HCT116 (cell line): ENCODE measurements around the gene CAMKMT. TPM values are rescaled to one million over a fixed set of nuclear protein-coding genes. Genes with fewer than 3 reads are reported as not detected.

Experiments used
- ATAC-seq: fragments of 200-7000 bp; cut with Tn5 transposase; 2 replicates; pipeline ENCODE4 v1.9.1; 2020; ENCODE audit warnings: mild to moderate bottlenecking, moderate library complexity
- BruUV-seq: library from RNA; stranded (reverse); fragments of 400-500 nt; replicated peaks from 2 replicates; lab custom pipeline; 2021; lab: Mats Ljungman, UMichigan
- CTCF ChIA-PET: fragments of 300-600 bp; sonication (Branson Sonifier 250); formaldehyde crosslinking; loops from one replicate; lab custom pipeline; 2021; ENCODE audit warnings: antibody characterized with exemption; lab: Charles Lee
- POLR2A ChIA-PET: fragments of 300-600, 350-600 bp; sonication (Branson Sonifier 250); formaldehyde crosslinking; loops from one replicate; lab custom pipeline; 2021; ENCODE audit warnings: antibody characterized with exemption; lab: Charles Lee
- RAD21 ChIA-PET, 2 experiments: fragments of 300-600 bp; sonication (Branson Sonifier 250); formaldehyde crosslinking; loops; one replicate each; lab custom pipeline; 2023; ENCODE audit warnings: low total read pairs in 2 of 2; ENCODE audit not compliant: uncharacterized antibody in 2 of 2, unreplicated experiment in 2 of 2, low non-redundant PET in 1 of 2; lab: Charles Lee
- DNase-seq: peaks from one replicate; pipeline ENCODE4 v3.0.0-alpha.2; 2010; ENCODE audit warnings: low read depth, low spot score
- H2AFZ ChIP-seq: fragments of 200-600 bp; shearing (Covaris generic), sonication (generic); 2 replicates; pipeline ENCODE4 v1.6.1; 2017; ENCODE audit warnings: low read depth, mixed run types, mixed read lengths, antibody characterized with exemption, low read length; ENCODE audit not compliant: poor library complexity, severe bottlenecking
- H3K27ac ChIP-seq: 2 replicates; pipeline ENCODE4 v1.5.1; 2012; ENCODE audit warnings: low read depth, low read length
- H3K27me3 ChIP-seq: fragments of 200-600 bp; sonication (generic); 2 replicates; pipeline ENCODE4 v1.6.1; 2016; ENCODE audit warnings: mixed run types, low read length, mixed read lengths; ENCODE audit not compliant: insufficient read depth
- H3K36me3 ChIP-seq, 2 experiments: fragments of 200-500 bp in 1 of 2; fragments of 200-600 bp in 1 of 2; sonication (Bioruptor generic) in 1 of 2; sonication (generic) in 1 of 2; 2 replicates each; pipeline versions ENCODE4 v1.5.1 to v1.6.1; 2014 to 2016; ENCODE audit warnings: low read length in 2 of 2, inconsistent platforms in 1 of 2, mixed read lengths in 1 of 2, mixed run types in 1 of 2; ENCODE audit not compliant: insufficient read depth in 2 of 2, control insufficient read depth in 1 of 2
- H3K4me1 ChIP-seq, 2 experiments: fragments of 200-600 bp in 1 of 2; sonication (generic) in 1 of 2; 2 replicates each; pipeline versions ENCODE4 v1.5.1 to v1.6.1; 2012 to 2017; ENCODE audit warnings: low read length in 2 of 2, inconsistent platforms in 1 of 2, mild to moderate bottlenecking in 1 of 2, mixed read lengths in 1 of 2, mixed run types in 1 of 2, moderate library complexity in 1 of 2; ENCODE audit not compliant: insufficient read depth in 2 of 2, control insufficient read depth in 1 of 2
- H3K4me2 ChIP-seq: fragments of 200-600 bp; sonication (generic); 2 replicates; pipeline ENCODE4 v1.6.1; 2017; ENCODE audit warnings: mixed run types, low read length, mixed read lengths
- H3K4me3 ChIP-seq, 2 experiments: fragments of 200-600 bp in 1 of 2; sonication (generic) in 1 of 2; replicated peaks in 1 of 2; 2 replicates each; pipeline ENCODE4 v1.5.1; 2011 to 2016; ENCODE audit warnings: low read length in 2 of 2, control low read depth in 1 of 2, low read depth in 1 of 2, mild to moderate bottlenecking in 1 of 2, mixed read lengths in 1 of 2, mixed run types in 1 of 2
- H3K79me2 ChIP-seq: fragments of 200-600 bp; sonication (generic); 2 replicates; pipeline ENCODE4 v1.6.1; 2017; ENCODE audit warnings: mild to moderate bottlenecking, mixed run types, low read length, moderate library complexity, mixed read lengths; ENCODE audit not compliant: insufficient read depth
- H3K9ac ChIP-seq: fragments of 200-600 bp; sonication (generic); 2 replicates; pipeline ENCODE4 v1.6.1; 2016; ENCODE audit warnings: low read length, mixed read lengths
- H3K9me2 ChIP-seq: fragments of 200-600 bp; sonication (generic), shearing (Covaris generic); 2 replicates; pipeline ENCODE4 v1.6.1; 2017; ENCODE audit warnings: mixed run types, mild to moderate bottlenecking, moderate library complexity; ENCODE audit not compliant: insufficient read depth
- H3K9me3 ChIP-seq, 2 experiments: fragments of 200-500 bp in 1 of 2; fragments of 200-600 bp in 1 of 2; sonication (Bioruptor generic) in 1 of 2; sonication (generic) in 1 of 2; 2 replicates each; pipeline ENCODE4 v1.6.1; 2014 to 2017; ENCODE audit warnings: low read length in 2 of 2, mixed read lengths in 2 of 2, inconsistent platforms in 1 of 2, low read depth in 1 of 2, mild to moderate bottlenecking in 1 of 2, mixed run types in 1 of 2, moderate library complexity in 1 of 2; ENCODE audit not compliant: control insufficient read depth in 1 of 2, insufficient read depth in 1 of 2
- H4K20me1 ChIP-seq: fragments of 200-600 bp; sonication (generic), shearing (Covaris generic); 2 replicates; pipeline ENCODE4 v1.6.1; 2017; ENCODE audit warnings: mixed run types, mild to moderate bottlenecking, moderate library complexity; ENCODE audit not compliant: insufficient read depth
- CEBPB ChIP-seq: IDR thresholded peaks from 2 replicates; pipeline ENCODE4 v1.6.1; 2012; ENCODE audit warnings: low read depth
- ELF1 ChIP-seq: IDR thresholded peaks from 2 replicates; pipeline ENCODE4 v1.6.1; 2012; ENCODE audit warnings: low read depth, borderline replicate concordance
- EZH2 ChIP-seq: fragments of 200-600 bp; sonication (generic); IDR thresholded peaks from 2 replicates; pipeline ENCODE4 v1.6.1; 2017; ENCODE audit warnings: antibody characterized with exemption, mixed run types
- EZH2phosphoT487 ChIP-seq: fragments of 200-600 bp; IDR thresholded peaks from 2 replicates; pipeline ENCODE4 v1.6.1; 2018; ENCODE audit warnings: antibody characterized with exemption, borderline replicate concordance
- FOSL1 ChIP-seq: IDR thresholded peaks from 2 replicates; pipeline ENCODE4 v1.6.1; 2012; ENCODE audit warnings: low read depth
- JUND ChIP-seq: IDR thresholded peaks from 2 replicates; pipeline ENCODE4 v1.6.1; 2012
- POLR2A ChIP-seq: IDR thresholded peaks from 2 replicates; pipeline ENCODE4 v1.7.0; 2011; ENCODE audit warnings: borderline replicate concordance; ENCODE audit not compliant: insufficient read depth, insufficient read length; ENCODE audit errors: extremely low read depth
- RAD21 ChIP-seq: IDR thresholded peaks from 2 replicates; pipeline ENCODE4 v1.6.1; 2012; ENCODE audit warnings: low read depth, mild to moderate bottlenecking
- SIN3A ChIP-seq: IDR thresholded peaks from 2 replicates; pipeline ENCODE4 v1.6.1; 2012; ENCODE audit warnings: low read depth
- SP1 ChIP-seq: IDR thresholded peaks from 2 replicates; pipeline ENCODE4 v1.6.1; 2012; ENCODE audit warnings: low read depth
- SRF ChIP-seq: IDR thresholded peaks from 2 replicates; pipeline ENCODE4 v1.6.1; 2012; ENCODE audit warnings: low read depth
- TCF7L2 ChIP-seq: IDR thresholded peaks from 2 replicates; pipeline ENCODE4 v1.7.0; 2011; ENCODE audit warnings: borderline replicate concordance, inconsistent platforms; ENCODE audit not compliant: insufficient read depth, insufficient read length; ENCODE audit errors: extremely low read depth
- YY1 ChIP-seq: IDR thresholded peaks from 2 replicates; pipeline ENCODE4 v1.6.1; 2011; ENCODE audit warnings: low read length, low read depth, moderate library complexity, mild to moderate bottlenecking; ENCODE audit not compliant: insufficient replicate concordance; ENCODE audit errors: extremely low read depth
- ZFX ChIP-seq: fragments of 450-650 bp; IDR thresholded peaks from 2 replicates; pipeline ENCODE4 v1.6.1; 2017
- ZNF274 ChIP-seq: fragments of 200-500 bp; sonication (Bioruptor generic); IDR thresholded peaks from 2 replicates; pipeline ENCODE4 v1.6.1; 2014; ENCODE audit warnings: mild to moderate bottlenecking, low read depth, low read length, inconsistent platforms
- intact Hi-C: fragments of 100-400 bp; cut with micrococcal nuclease; formaldehyde crosslinking; loops from 2 replicates; pipeline ENCODE4 v1.10.0; 2022
- total RNA-seq: library from RNA; stranded (reverse); gene quantifications from one replicate; pipeline ENCODE4 v1.2.1, GENCODE V29; 2021; ENCODE audit not compliant: unreplicated experiment
- TF ChIP-seq, protein P1 (sequence below): IDR thresholded peaks from 2 replicates; pipeline ENCODE4 v1.6.1; 2012
- TF ChIP-seq, protein P2 (sequence below): IDR thresholded peaks from 2 replicates; pipeline ENCODE4 v1.6.1; 2012
- TF ChIP-seq, protein P3 (sequence below): IDR thresholded peaks from 2 replicates; pipeline ENCODE4 v1.6.1; 2012; ENCODE audit warnings: low read depth

The CAMKMT gene
- total RNA-seq, 1 experiment from 2014 or later: 10.6 TPM

DNA sequence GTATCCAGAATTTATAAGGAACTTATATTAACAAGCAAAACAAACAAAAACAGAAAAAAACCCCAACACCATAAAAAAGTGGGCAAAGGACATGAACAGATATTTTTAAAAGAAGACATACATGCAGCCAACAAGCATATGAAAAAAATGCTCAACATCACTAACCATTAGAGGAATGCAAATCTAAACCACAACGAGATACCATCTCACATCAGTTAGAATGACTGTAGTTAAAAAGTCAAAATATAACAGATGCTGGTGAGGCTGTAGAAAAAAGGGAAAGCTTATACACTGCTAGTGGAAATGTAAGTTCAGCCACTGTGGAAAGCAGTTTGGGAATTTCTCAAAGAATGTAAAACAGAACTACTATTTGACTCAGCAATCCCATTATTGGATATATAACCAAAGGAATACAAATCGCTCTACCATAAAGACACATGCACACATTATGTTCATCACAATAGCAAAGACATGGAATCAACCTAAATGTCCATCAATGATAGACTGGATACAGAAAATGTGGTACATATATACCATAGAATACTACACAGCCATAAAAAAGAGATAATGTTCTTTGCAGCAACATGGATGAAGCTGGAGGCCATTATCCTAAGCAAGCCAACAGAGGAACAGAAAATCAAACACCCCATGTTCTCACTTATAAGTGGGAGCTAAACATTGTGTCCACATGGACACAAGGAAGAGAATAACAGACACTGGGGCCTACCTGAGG is 25.8 kb upstream of the CAMKMT start:
- Histone ChIP-seq H4K20me1 (no peaks in the 10 kb centered on the region), H2AFZ (no peak overlapping the region), H3K4me2 (no peak overlapping the region), H3K4me3 (no peak overlapping the region), H3K9me3 (no peaks in the 10 kb centered on the region), H3K27ac (no peak overlapping the region), H3K36me3 (peaks cover 12 to 17% of the 10 kb centered on the region in 2 experiments), H3K4me1 (no peaks in the 10 kb centered on the region), H3K9me2 (no peaks in the 10 kb centered on the region), H3K79me2 (no peaks in the 10 kb centered on the region), H3K9ac (no peak overlapping the region), H3K27me3 (no peaks in the 10 kb centered on the region)
- POLR2A ChIA-PET: no interaction called here
- no peak for DNase-seq
- RAD21 ChIA-PET: no interaction called here
- CTCF ChIA-PET: no interaction called here
- TF ChIP-seq SP1 (no peak), RAD21 (no peak), EZH2 (no peak), ZNF274 (no peak), SRF (no peak), FOSL1 (no peak), ZFX (no peak), TCF7L2 (no peak), ELF1 (no peak), YY1 (no peak), POLR2A (no peak), CEBPB (no peak), EZH2phosphoT487 (no peak), SIN3A (no peak), JUND (no peak)
- TF ChIP-seq, protein P1, sequence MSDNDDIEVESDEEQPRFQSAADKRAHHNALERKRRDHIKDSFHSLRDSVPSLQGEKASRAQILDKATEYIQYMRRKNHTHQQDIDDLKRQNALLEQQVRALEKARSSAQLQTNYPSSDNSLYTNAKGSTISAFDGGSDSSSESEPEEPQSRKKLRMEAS: no peak
- TF ChIP-seq, protein P2, sequence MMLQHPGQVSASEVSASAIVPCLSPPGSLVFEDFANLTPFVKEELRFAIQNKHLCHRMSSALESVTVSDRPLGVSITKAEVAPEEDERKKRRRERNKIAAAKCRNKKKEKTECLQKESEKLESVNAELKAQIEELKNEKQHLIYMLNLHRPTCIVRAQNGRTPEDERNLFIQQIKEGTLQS: no peak
- TF ChIP-seq, protein P3, sequence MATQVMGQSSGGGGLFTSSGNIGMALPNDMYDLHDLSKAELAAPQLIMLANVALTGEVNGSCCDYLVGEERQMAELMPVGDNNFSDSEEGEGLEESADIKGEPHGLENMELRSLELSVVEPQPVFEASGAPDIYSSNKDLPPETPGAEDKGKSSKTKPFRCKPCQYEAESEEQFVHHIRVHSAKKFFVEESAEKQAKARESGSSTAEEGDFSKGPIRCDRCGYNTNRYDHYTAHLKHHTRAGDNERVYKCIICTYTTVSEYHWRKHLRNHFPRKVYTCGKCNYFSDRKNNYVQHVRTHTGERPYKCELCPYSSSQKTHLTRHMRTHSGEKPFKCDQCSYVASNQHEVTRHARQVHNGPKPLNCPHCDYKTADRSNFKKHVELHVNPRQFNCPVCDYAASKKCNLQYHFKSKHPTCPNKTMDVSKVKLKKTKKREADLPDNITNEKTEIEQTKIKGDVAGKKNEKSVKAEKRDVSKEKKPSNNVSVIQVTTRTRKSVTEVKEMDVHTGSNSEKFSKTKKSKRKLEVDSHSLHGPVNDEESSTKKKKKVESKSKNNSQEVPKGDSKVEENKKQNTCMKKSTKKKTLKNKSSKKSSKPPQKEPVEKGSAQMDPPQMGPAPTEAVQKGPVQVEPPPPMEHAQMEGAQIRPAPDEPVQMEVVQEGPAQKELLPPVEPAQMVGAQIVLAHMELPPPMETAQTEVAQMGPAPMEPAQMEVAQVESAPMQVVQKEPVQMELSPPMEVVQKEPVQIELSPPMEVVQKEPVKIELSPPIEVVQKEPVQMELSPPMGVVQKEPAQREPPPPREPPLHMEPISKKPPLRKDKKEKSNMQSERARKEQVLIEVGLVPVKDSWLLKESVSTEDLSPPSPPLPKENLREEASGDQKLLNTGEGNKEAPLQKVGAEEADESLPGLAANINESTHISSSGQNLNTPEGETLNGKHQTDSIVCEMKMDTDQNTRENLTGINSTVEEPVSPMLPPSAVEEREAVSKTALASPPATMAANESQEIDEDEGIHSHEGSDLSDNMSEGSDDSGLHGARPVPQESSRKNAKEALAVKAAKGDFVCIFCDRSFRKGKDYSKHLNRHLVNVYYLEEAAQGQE: no peak
- intact Hi-C loops: no loop called here
- no peak for ATAC-seq
- BruUV-seq: no TSS peak
